CD1c-positive myeloid dendritic cell (primary cell): Measurements from ENCODE around the gene ADCK2.
"Not testable (repeated sequence)": the region's sequence is repeated elsewhere in the genome, so short reads cannot be mapped to it uniquely, and the experiment has no call there.

Experiments
- DNase-seq: peaks from one replicate; pipeline ENCODE4 v3.0.0-alpha.2; 2016; ENCODE audit errors: extremely low spot score

ADCK2 gene, protein sequence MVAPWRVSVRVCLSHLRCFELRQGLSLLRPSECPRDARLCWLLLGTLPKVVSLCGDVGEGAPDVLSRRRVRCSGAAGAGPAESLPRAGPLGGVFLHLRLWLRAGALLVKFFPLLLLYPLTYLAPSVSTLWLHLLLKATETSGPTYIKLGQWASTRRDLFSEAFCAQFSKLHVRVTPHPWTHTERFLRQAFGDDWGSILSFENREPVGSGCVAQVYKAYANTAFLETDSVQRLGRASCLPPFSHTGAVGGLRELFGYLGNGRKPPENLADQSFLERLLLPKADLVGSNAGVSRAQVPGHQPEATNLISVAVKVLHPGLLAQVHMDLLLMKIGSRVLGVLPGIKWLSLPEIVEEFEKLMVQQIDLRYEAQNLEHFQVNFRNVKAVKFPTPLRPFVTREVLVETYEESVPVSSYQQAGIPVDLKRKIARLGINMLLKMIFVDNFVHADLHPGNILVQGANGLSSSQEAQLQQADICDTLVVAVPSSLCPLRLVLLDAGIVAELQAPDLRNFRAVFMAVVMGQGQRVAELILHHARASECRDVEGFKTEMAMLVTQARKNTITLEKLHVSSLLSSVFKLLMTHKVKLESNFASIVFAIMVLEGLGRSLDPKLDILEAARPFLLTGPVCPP

GRCh38 chr7:140672382-140673062 lies at the start of gene ADCK2:
ADCK2 (plus strand) TSS chr7:140672945; CDS start chr7:140673331, 386 bp downstream.
- peak; percentile 67 for DNase-seq

DNA sequence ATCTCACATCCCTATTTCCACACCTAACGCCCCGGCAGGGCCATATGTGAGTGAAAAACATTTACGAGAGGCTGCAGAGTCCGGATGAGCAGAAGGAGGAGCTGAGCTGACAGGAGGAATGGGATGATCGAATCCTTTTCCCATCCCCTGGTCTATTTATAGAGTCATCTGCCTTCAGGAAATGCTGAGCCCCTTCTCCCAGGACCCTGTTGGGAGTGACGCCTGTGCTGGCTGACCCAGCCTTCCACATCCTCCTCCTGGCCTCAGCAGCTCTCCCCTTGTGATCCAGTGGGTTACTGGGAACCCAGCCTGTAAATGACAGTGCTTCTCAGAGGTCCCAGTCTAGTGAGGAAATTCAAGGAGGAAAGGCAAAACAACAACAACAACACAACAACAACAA lies 48.8 kb upstream of the ADCK2 start:
- no peak for DNase-seq

- no peak for DNase-seq
These were observed 48.2 kb upstream of the ADCK2 start for GRCh38 chr7:140624392-140625191.

DNA sequence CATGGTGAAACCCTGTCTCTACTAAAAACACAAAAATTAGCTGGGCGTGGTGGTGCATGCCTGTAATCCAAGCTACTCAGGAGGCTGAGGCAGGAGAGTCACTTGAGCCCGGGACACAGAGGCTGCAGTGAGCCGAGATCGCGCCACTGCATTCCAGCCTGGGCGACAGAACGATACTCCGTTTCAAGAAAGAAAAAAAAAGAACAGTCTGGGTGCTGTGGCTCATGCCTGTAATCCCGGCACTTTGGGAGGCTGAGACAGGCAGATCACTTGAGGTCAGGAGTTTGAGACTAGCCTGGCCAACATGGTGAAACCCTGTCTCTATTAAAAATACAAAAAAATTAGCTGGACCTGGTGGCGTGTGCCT lies 47.6 kb upstream of the ADCK2 start:
- DNase-seq, result not testable (repeated sequence)

DNA sequence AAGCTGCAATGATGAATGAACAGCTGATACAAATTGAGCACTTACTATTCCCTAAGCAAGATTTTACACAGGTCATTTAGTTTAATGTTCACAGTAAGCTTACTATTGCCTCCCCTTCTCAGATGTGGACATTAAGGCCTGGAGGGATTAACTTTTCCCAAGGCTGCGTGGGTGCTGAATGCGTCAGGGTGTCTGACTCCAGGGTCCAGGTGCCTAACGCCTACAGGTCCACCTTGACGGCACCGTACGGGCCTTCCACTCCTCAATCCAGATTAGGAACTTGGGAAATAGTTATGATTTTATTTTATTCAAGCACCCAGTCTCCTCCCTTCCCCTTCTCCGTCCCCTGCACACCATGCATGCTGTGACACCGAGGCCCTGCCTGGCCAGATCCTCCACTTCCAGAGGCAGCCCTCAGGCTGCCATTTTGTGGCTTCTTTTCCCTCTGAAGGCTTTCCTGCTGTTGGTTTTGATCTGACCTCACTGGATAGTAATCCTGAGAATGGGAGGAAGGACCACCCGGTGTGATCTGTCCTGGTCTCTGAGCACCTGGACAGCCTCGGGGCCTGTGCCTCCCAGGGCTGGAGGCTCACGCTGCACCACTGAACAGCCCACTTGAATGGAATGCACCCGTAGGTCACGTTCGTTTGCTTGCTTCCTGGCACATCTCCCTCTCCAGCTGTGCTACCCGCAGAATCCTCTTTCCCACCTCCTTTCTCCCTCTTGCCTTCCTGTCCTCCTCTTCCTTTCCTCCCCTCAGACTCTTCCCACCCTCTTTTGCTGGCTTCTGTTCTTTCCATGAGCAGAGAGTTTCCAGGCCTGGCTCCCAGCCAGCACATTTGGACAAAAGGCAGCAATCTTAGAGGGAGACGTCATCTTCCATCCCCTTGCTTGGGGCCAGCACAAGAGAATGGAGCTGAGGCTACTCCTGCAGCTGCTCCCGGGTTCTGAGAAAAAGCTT lies 46.6 kb upstream of the ADCK2 start:
- DNase-seq, result no peak

GRCh38 chr7:140631021-140631420 lies 41.7 kb upstream of the ADCK2 start:
- no peak for DNase-seq

DNA sequence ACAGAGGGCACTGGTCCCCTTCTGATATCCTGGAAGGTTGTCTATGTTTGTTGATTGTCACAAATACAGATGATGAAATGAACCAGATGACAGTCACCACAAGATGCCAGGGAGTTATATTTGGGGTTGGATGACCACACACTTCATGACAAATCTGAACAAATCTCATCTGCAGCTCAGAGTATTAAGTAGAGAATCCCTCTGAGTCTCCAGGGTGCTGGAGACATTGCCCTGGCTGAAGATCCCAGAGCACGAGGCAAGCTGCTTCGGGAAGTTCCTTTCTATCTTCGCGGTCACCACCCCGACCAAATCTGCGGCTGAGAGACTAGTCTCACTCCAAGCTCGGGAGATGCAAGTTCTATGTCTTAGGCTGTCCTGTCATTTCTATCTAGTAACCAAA lies 41.1 kb upstream of the ADCK2 start:
- no peak for DNase-seq

DNA sequence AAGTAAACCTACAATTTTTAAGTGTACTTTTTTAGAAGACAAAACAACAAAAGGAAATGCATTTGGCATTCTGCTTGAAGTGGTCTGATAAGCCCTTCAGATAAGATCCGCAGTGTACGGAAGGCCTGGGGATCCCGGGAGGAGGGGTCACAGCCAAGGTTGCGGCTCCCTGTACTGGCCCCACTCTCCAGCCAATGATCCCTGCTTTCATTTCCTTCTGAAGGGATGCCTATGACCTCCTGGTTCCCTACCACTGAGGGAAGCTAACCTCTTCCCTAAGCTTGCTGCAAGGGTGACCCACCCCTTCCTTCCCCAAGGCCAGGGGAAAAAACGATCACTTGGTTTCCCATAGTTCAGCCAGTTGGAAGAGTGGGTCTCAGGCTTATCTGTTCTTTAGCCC lies 37.4 kb upstream of the ADCK2 start:
- no peak for DNase-seq

GRCh38 chr7:140635816-140636215 lies 36.9 kb upstream of the ADCK2 start:
- no peak for DNase-seq

- DNase-seq, result no peak
These were observed 35.3 kb upstream of the ADCK2 start for GRCh38 chr7:140637400-140637799.

- no peak for DNase-seq
These were observed 34.5 kb upstream of the ADCK2 start for GRCh38 chr7:140638173-140638791.

DNA sequence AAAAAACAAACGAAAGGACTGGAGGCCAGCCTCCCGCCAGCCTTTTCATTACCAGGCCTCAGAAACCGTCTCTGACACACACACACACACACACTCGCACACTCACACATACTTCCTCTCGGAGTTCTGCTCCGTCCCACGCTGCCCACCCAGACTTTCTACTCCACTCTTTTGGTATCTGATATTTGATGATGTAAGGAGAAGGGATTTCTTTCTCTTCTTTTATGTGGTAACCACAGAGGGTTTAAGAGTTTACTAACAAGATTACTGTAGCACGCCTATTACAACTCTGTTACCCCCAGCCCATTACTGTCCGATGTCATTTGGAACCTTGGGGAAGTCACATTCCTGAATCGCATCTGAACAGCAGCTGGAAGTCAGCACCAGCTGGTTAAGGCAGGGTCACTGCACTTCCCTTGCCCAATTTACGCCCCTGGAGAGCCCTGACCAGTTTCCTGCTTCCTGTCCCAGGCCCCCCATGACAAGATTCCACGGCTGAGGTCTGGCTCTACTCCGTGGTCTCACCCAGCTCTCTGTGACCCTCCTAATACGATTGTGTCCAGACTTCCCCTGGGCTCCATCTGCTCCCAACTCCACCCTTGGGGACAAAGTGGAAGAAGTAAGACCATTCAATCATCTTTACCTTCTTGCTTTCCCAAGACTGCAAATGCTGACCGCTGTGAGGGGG lies 33.2 kb upstream of the ADCK2 start:
- peak; percentile 66 for DNase-seq

GRCh38 chr7:140640060-140640637 lies 32.6 kb upstream of the ADCK2 start:
- DNase-seq, result peak; percentile 31

GRCh38 chr7:140640727-140641523 lies 31.8 kb upstream of the ADCK2 start, which contains the start of gene DENND2A:
DENND2A (minus strand) TSS chr7:140640813; CDS start chr7:140602397, 38,416 bp downstream.
- DNase-seq, result peak; percentile 47

GRCh38 chr7:140641524-140642195 lies 31.1 kb upstream of the ADCK2 start:
- DNase-seq, result no peak

GRCh38 chr7:140643416-140643815 lies 29.3 kb upstream of the ADCK2 start:
- DNase-seq, result no peak

DNA sequence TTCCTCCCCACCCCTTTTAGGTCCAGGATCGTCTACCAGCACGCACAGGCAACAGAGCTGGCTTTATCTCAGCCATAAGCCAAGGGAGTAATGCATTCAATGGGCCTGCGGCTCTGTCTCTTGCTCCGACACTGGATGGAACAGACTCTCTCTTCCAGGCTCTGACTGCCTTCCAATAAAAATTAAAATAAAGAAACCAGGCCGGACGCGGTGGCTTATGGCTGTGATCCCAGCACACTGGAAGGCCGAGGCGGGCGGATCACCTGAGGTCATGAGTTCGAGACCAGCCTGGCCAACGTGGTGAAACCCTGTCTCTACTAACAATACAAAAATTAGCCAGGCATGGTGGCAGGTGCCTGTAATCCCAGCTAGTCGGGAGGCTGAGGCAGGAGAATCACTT lies 28.0 kb upstream of the ADCK2 start:
- DNase-seq, result not testable (repeated sequence)
